Endothelial cell of umbilical vein (primary cell): ENCODE data around the gene MROH7. TPM values are rescaled to one million over a fixed set of nuclear protein-coding genes. Genes with fewer than 3 reads are reported as not detected.

Experiments
- BruUV-seq: library from RNA; stranded (reverse); fragments of 400-500 nt; replicated peaks from 2 replicates; lab custom pipeline; 2021; lab: Mats Ljungman, UMichigan
- CTCF ChIA-PET: fragments of 300-600, 350-600 bp; sonication (Branson Sonifier 250); formaldehyde crosslinking; loops from one replicate; lab custom pipeline; 2021; ENCODE audit warnings: antibody characterized with exemption, inconsistent platforms; lab: Charles Lee
- POLR2A ChIA-PET: fragments of 300-600, 350-600 bp; sonication (Branson Sonifier 250); formaldehyde crosslinking; loops from one replicate; lab custom pipeline; 2021; ENCODE audit warnings: antibody characterized with exemption, inconsistent platforms; lab: Charles Lee
- DNase-seq: peaks from one replicate; pipeline ENCODE4 v3.0.0-alpha.2; 2011; ENCODE audit warnings: low read depth, low spot score
- FAIRE-seq: peaks from 2 replicates; lab custom pipeline; 2011; peaks lifted over from hg19 to GRCh38; lab: Jason Lieb, UNC
- H2AFZ ChIP-seq: 2 replicates; pipeline ENCODE4 v1.6.0; 2012; ENCODE audit warnings: low read depth, low read length, control low read depth, inconsistent platforms
- H3K27ac ChIP-seq: 2 replicates; pipeline ENCODE4 v1.5.1; 2011; ENCODE audit warnings: low read depth, mild to moderate bottlenecking, control low read depth, low read length, moderate library complexity; ENCODE audit not compliant: insufficient read depth
- H3K27me3 ChIP-seq, 2 experiments: 2 replicates each; pipeline versions ENCODE4 v1.6.0 to v1.6.1; 2011; ENCODE audit warnings: low read length in 2 of 2, mixed read lengths in 1 of 2; ENCODE audit not compliant: control insufficient read depth in 2 of 2, insufficient read depth in 2 of 2
- H3K36me3 ChIP-seq, 2 experiments: 2 replicates in 1 of 2; 3 replicates in 1 of 2; pipeline ENCODE4 v1.5.1; 2011; ENCODE audit warnings: low read length in 2 of 2, mild to moderate bottlenecking in 1 of 2, moderate library complexity in 1 of 2; ENCODE audit not compliant: control insufficient read depth in 2 of 2, insufficient read depth in 2 of 2; ENCODE audit errors: extremely low read depth in 1 of 2
- H3K4me1 ChIP-seq: 3 replicates; pipeline ENCODE4 v1.5.1; 2011; ENCODE audit warnings: mild to moderate bottlenecking, low read length; ENCODE audit not compliant: control insufficient read depth, insufficient read depth; ENCODE audit errors: extremely low read depth
- H3K4me2 ChIP-seq: 2 replicates; pipeline ENCODE4 v1.6.1; 2011; ENCODE audit warnings: low read length, control low read depth, mixed read lengths; ENCODE audit not compliant: insufficient read depth
- H3K4me3 ChIP-seq, 3 experiments: fragments of 200-600 bp in 1 of 3; sonication (generic), shearing (Covaris generic) in 1 of 3; replicated peaks in 1 of 3; 2 replicates each; pipeline ENCODE4 v1.5.1; 2011 to 2016; ENCODE audit warnings: control low read depth in 3 of 3, low read length in 3 of 3, mild to moderate bottlenecking in 2 of 3, inconsistent platforms in 1 of 3, low read depth in 1 of 3, moderate library complexity in 1 of 3; ENCODE audit not compliant: insufficient read depth in 1 of 3
- H3K79me2 ChIP-seq: 2 replicates; pipeline ENCODE4 v1.6.0; 2012; ENCODE audit warnings: low read length, inconsistent platforms; ENCODE audit not compliant: control insufficient read depth, insufficient read depth
- H3K9ac ChIP-seq: replicated peaks from 2 replicates; pipeline ENCODE3; 2011; ENCODE audit warnings: low read length, control low read depth; ENCODE audit not compliant: insufficient read depth; ENCODE audit errors: extremely low read depth
- H3K9me1 ChIP-seq: replicated peaks from 3 replicates; pipeline ENCODE4 v1.6.0; 2011; ENCODE audit warnings: mild to moderate bottlenecking, low read length; ENCODE audit not compliant: control insufficient read depth, insufficient read depth; ENCODE audit errors: extremely low read depth
- H3K9me3 ChIP-seq: replicated peaks from 2 replicates; pipeline ENCODE4 v1.5.1; 2012; ENCODE audit warnings: low read length, inconsistent platforms; ENCODE audit not compliant: control insufficient read depth, insufficient read depth
- H4K20me1 ChIP-seq: replicated peaks from 2 replicates; pipeline ENCODE3; 2011; ENCODE audit warnings: mild to moderate bottlenecking, low read length; ENCODE audit not compliant: control insufficient read depth, insufficient read depth; ENCODE audit errors: extremely low read depth
- EZH2 ChIP-seq: IDR thresholded peaks from 2 replicates; pipeline ENCODE4 v1.6.1; 2012; ENCODE audit warnings: borderline replicate concordance, low read depth, mild to moderate bottlenecking, moderate library complexity, low read length, inconsistent platforms; ENCODE audit not compliant: severe bottlenecking
- FOS ChIP-seq: IDR thresholded peaks from 2 replicates; pipeline ENCODE4 v1.6.1; 2011; ENCODE audit warnings: mild to moderate bottlenecking, low read length, moderate library complexity, borderline replicate concordance; ENCODE audit not compliant: insufficient read depth
- GATA2 ChIP-seq: IDR thresholded peaks from 2 replicates; pipeline ENCODE4 v1.7.0; 2011; ENCODE audit warnings: low read depth, mild to moderate bottlenecking, moderate library complexity, mixed read lengths, low read length; ENCODE audit not compliant: insufficient read length, insufficient read depth
- JUN ChIP-seq: IDR thresholded peaks from 2 replicates; pipeline ENCODE4 v1.6.1; 2011; ENCODE audit warnings: borderline replicate concordance, low read depth; ENCODE audit not compliant: insufficient read length, insufficient read depth
- MYC ChIP-seq: IDR thresholded peaks from one replicate; pipeline ENCODE4 v1.6.1; 2011; ENCODE audit warnings: mild to moderate bottlenecking, low read depth, low read length
- POLR2A ChIP-seq: IDR thresholded peaks from 2 replicates; pipeline ENCODE4 v1.6.1; 2012; ENCODE audit warnings: low read depth, mild to moderate bottlenecking, control low read depth, low read length
- POLR2AphosphoS5 ChIP-seq: IDR thresholded peaks from 2 replicates; pipeline ENCODE4 v1.6.1; 2012; ENCODE audit warnings: low read depth, mild to moderate bottlenecking, control low read depth, low read length, moderate library complexity; ENCODE audit not compliant: insufficient read depth
- dilution Hi-C: fragments of 300-500 bp; cut with MboI; formaldehyde crosslinking; loops from one replicate; pipeline ENCODE4 v1.15.0; 2019; ENCODE audit warnings: low sequenced_read_pairs; ENCODE audit not compliant: extremely low pct_ligation_motif_present
- intact Hi-C: fragments of 100-400 bp; cut with micrococcal nuclease; formaldehyde crosslinking; loops from one replicate; pipeline ENCODE4 v1.10.0; 2022
- polyA plus RNA-seq, 4 experiments: library from polyadenylated mRNA; depleted of rRNA in 3 of 4; stranded (reverse) in 3 of 4; unstranded in 1 of 4; fragments of >200 nt; gene quantifications; 2 replicates each; pipeline versions ENCODE4 v1.2.1 to v1.2.3, GENCODE V29; 2011 to 2012; ENCODE audit warnings: missing spikeins in 1 of 4
- total RNA-seq: library from RNA; stranded (reverse); gene quantifications from 2 replicates; pipeline ENCODE4 v1.2.3, GENCODE V29; 2021
- TF ChIP-seq, protein P1 (sequence below), 2 donors: IDR thresholded peaks; 1 replicate in 1 of 2; 2 replicates in 1 of 2; pipeline ENCODE4 v1.5.1; 2011; ENCODE audit warnings: low read length in 2 of 2, mild to moderate bottlenecking in 2 of 2, moderate library complexity in 2 of 2, control low read depth in 1 of 2, inconsistent platforms in 1 of 2, low read depth in 1 of 2; ENCODE audit not compliant: insufficient read depth in 1 of 2; ENCODE audit errors: extremely low read depth in 1 of 2
- TF ChIP-seq, protein P2 (sequence below): IDR thresholded peaks from 2 replicates; pipeline ENCODE4 v1.6.1; 2011; ENCODE audit not compliant: insufficient read depth, insufficient read length

MROH7 gene
- total and polyA plus RNA-seq, 2 donors (not counting 3 experiments of a cell fraction or from before 2014, with no cell fraction given) = 0.06 to 0.24 TPM

DNA sequence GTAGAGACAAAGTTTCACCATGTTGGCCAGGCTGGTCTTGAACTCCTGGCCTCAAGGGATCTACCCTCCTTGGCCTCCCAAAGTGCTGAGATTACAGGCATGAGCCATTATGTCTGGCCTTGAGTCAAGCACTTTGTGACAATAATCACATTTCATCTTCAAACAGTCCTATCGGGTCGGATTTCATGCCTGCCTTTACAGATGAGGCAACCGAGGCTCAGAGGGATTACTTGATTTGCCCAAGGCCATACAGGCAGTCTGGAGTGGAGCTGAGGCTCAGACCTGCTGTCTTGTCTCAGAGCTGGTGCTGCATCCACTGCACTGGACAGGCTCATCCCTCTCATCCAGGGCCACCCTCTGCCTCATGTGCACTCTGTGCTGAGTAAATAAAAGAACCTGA is 44.8 kb upstream of the MROH7 start:
- dilution Hi-C loops = no loop called here
- no peak overlapping the region for H3K4me2 ChIP-seq
- no peaks in the 10 kb centered on the region for H3K27me3 ChIP-seq
- ChIA-PET CTCF (no interaction called here), POLR2A (no interaction called here)
- H3K4me1 ChIP-seq = no peaks in the 10 kb centered on the region
- no TSS peak for BruUV-seq
- H4K20me1 ChIP-seq = no peaks in the 10 kb centered on the region
- FAIRE-seq = no peak
- no peaks in the 10 kb centered on the region for H3K9me1 ChIP-seq
- no peak overlapping the region for H3K27ac ChIP-seq
- H3K36me3 ChIP-seq = no peaks in the 10 kb centered on the region
- H3K9me3 ChIP-seq = no peaks in the 10 kb centered on the region
- TF ChIP-seq MYC (no peak), POLR2A (no peak), EZH2 (no peak), JUN (no peak), FOS (no peak), GATA2 (no peak), POLR2AphosphoS5 (no peak)
- TF ChIP-seq, protein P1, sequence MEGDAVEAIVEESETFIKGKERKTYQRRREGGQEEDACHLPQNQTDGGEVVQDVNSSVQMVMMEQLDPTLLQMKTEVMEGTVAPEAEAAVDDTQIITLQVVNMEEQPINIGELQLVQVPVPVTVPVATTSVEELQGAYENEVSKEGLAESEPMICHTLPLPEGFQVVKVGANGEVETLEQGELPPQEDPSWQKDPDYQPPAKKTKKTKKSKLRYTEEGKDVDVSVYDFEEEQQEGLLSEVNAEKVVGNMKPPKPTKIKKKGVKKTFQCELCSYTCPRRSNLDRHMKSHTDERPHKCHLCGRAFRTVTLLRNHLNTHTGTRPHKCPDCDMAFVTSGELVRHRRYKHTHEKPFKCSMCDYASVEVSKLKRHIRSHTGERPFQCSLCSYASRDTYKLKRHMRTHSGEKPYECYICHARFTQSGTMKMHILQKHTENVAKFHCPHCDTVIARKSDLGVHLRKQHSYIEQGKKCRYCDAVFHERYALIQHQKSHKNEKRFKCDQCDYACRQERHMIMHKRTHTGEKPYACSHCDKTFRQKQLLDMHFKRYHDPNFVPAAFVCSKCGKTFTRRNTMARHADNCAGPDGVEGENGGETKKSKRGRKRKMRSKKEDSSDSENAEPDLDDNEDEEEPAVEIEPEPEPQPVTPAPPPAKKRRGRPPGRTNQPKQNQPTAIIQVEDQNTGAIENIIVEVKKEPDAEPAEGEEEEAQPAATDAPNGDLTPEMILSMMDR (IDR thresholded peaks at IDR 0.05; ENCODE audit: extremely low read depth in 1 of 2, insufficient read depth in 1 of 2, low read depth in 1 of 2, low read length in 2 of 2) = no peak
- TF ChIP-seq, protein P2, sequence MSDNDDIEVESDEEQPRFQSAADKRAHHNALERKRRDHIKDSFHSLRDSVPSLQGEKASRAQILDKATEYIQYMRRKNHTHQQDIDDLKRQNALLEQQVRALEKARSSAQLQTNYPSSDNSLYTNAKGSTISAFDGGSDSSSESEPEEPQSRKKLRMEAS = no peak
- no peak for DNase-seq
- H3K9ac ChIP-seq = no peak overlapping the region
- intact Hi-C loops = no loop called here
- H3K4me3 ChIP-seq = no peak overlapping the region
- no peaks in the 10 kb centered on the region for H3K79me2 ChIP-seq
- no peak overlapping the region for H2AFZ ChIP-seq
